HUES6 (cell line): Measurements from ENCODE around the gene STK32B.

Experiments used
- H3K27ac ChIP-seq: 2 replicates; pipeline ENCODE4 v1.7.0; 2013; ENCODE audit warnings: low read depth, mild to moderate bottlenecking, low read length, inconsistent platforms
- H3K27me3 ChIP-seq: 2 replicates; pipeline ENCODE4 v1.6.1; 2013; ENCODE audit warnings: low read length; ENCODE audit not compliant: control insufficient read depth, insufficient read depth
- H3K36me3 ChIP-seq: 2 replicates; pipeline ENCODE4 v1.6.1; 2013; ENCODE audit warnings: low read length; ENCODE audit not compliant: control insufficient read depth, insufficient read depth
- H3K4me1 ChIP-seq: 2 replicates; pipeline ENCODE4 v1.6.1; 2013; ENCODE audit warnings: low read length; ENCODE audit not compliant: control insufficient read depth, insufficient read depth
- H3K4me3 ChIP-seq: 2 replicates; pipeline ENCODE4 v1.5.1; 2013; ENCODE audit warnings: low read depth, low read length
- H3K9ac ChIP-seq: one replicate; pipeline ENCODE4 v1.6.1; 2013; ENCODE audit warnings: mild to moderate bottlenecking, low read length
- H3K9me3 ChIP-seq: 2 replicates; pipeline ENCODE4 v1.6.1; 2013; ENCODE audit warnings: low read depth, low read length; ENCODE audit not compliant: control insufficient read depth, insufficient read depth

The STK32B gene

GRCh38 chr4:5137226-5137625, 85.9 kb downstream of the STK32B start:
- H3K9me3 ChIP-seq = no peaks in the 10 kb centered on the region
- no peak overlapping the region for H3K9ac ChIP-seq
- no peaks in the 10 kb centered on the region for H3K36me3 ChIP-seq
- peaks cover 19% of the 10 kb centered on the region for H3K4me1 ChIP-seq
- H3K27ac ChIP-seq = no peak overlapping the region
- H3K27me3 ChIP-seq = no peaks in the 10 kb centered on the region
- H3K4me3 ChIP-seq = no peak overlapping the region

GRCh38 chr4:5137927-5138326, 86.6 kb downstream of the STK32B start:
- H3K4me1 ChIP-seq = peaks cover 19% of the 10 kb centered on the region
- H3K27me3 ChIP-seq = no peaks in the 10 kb centered on the region
- H3K27ac ChIP-seq = no peak overlapping the region
- no peaks in the 10 kb centered on the region for H3K36me3 ChIP-seq
- H3K4me3 ChIP-seq = no peak overlapping the region
- H3K9me3 ChIP-seq = no peaks in the 10 kb centered on the region
- H3K9ac ChIP-seq = no peak overlapping the region

- Histone ChIP-seq H3K9me3 (no peaks in the 10 kb centered on the region), H3K4me1 (peaks cover 14% of the 10 kb centered on the region), H3K36me3 (no peaks in the 10 kb centered on the region), H3K4me3 (no peak overlapping the region), H3K27ac (no peak overlapping the region), H3K9ac (no peak overlapping the region), H3K27me3 (no peaks in the 10 kb centered on the region)
Measured at GRCh38 chr4:5138389-5138788, 87.1 kb downstream of the STK32B start.

GRCh38 chr4:5139141-5139540, 87.9 kb downstream of the STK32B start:
- no peaks in the 10 kb centered on the region for H3K36me3 ChIP-seq
- H3K9ac ChIP-seq = no peak overlapping the region
- H3K9me3 ChIP-seq = no peaks in the 10 kb centered on the region
- H3K4me1 ChIP-seq = peaks cover 6% of the 10 kb centered on the region; the same call in 1 of the 2 replicates
- H3K27ac ChIP-seq = no peak overlapping the region
- no peak overlapping the region for H3K4me3 ChIP-seq
- no peaks in the 10 kb centered on the region for H3K27me3 ChIP-seq

GRCh38 chr4:5141802-5142201, 90.5 kb downstream of the STK32B start:
- no peaks in the 10 kb centered on the region for H3K9me3 ChIP-seq
- no peaks in the 10 kb centered on the region for H3K27me3 ChIP-seq
- H3K4me1 ChIP-seq = no peaks in the 10 kb centered on the region
- no peak overlapping the region for H3K27ac ChIP-seq
- H3K36me3 ChIP-seq = no peaks in the 10 kb centered on the region
- no peak overlapping the region for H3K4me3 ChIP-seq
- no peak overlapping the region for H3K9ac ChIP-seq

GRCh38 chr4:5142726-5143125, 91.4 kb downstream of the STK32B start:
- no peaks in the 10 kb centered on the region for H3K9me3 ChIP-seq
- no peaks in the 10 kb centered on the region for H3K27me3 ChIP-seq
- H3K9ac ChIP-seq = no peak overlapping the region
- H3K4me3 ChIP-seq = no peak overlapping the region
- H3K36me3 ChIP-seq = no peaks in the 10 kb centered on the region
- H3K4me1 ChIP-seq = no peaks in the 10 kb centered on the region
- no peak overlapping the region for H3K27ac ChIP-seq

GRCh38 chr4:5143306-5143861, 92.1 kb downstream of the STK32B start:
- Histone ChIP-seq H3K9ac (no peak overlapping the region), H3K9me3 (no peaks in the 10 kb centered on the region), H3K27ac (no peak overlapping the region), H3K4me1 (no peaks in the 10 kb centered on the region), H3K27me3 (no peaks in the 10 kb centered on the region), H3K4me3 (no peak overlapping the region), H3K36me3 (no peaks in the 10 kb centered on the region)

GRCh38 chr4:5143940-5144339, 92.7 kb downstream of the STK32B start:
- Histone ChIP-seq H3K27me3 (no peaks in the 10 kb centered on the region), H3K4me1 (no peaks in the 10 kb centered on the region), H3K27ac (no peak overlapping the region), H3K9me3 (no peaks in the 10 kb centered on the region), H3K4me3 (no peak overlapping the region), H3K36me3 (no peaks in the 10 kb centered on the region), H3K9ac (no peak overlapping the region)

GRCh38 chr4:5144384-5144783, 93.1 kb downstream of the STK32B start:
- Histone ChIP-seq H3K27ac (no peak overlapping the region), H3K4me3 (no peak overlapping the region), H3K9ac (no peak overlapping the region), H3K4me1 (no peaks in the 10 kb centered on the region), H3K36me3 (no peaks in the 10 kb centered on the region), H3K9me3 (no peaks in the 10 kb centered on the region), H3K27me3 (no peaks in the 10 kb centered on the region)

- Histone ChIP-seq H3K27me3 (no peaks in the 10 kb centered on the region), H3K4me3 (no peak overlapping the region), H3K36me3 (no peaks in the 10 kb centered on the region), H3K9me3 (no peaks in the 10 kb centered on the region), H3K9ac (no peak overlapping the region), H3K27ac (no peak overlapping the region), H3K4me1 (no peaks in the 10 kb centered on the region)
Measured at GRCh38 chr4:5146248-5146647, 95.0 kb downstream of the STK32B start.

GRCh38 chr4:5152521-5152920, 101.2 kb downstream of the STK32B start:
- H3K27me3 ChIP-seq = no peaks in the 10 kb centered on the region
- H3K27ac ChIP-seq = no peak overlapping the region
- no peak overlapping the region for H3K9ac ChIP-seq
- no peaks in the 10 kb centered on the region for H3K4me1 ChIP-seq
- no peak overlapping the region for H3K4me3 ChIP-seq
- H3K9me3 ChIP-seq = no peaks in the 10 kb centered on the region
- no peaks in the 10 kb centered on the region for H3K36me3 ChIP-seq

GRCh38 chr4:5156682-5157081, 105.4 kb downstream of the STK32B start:
- Histone ChIP-seq H3K9ac (no peak overlapping the region), H3K27ac (no peak overlapping the region), H3K27me3 (peaks cover 8% of the 10 kb centered on the region; the same call in 1 of the 2 replicates), H3K4me1 (peaks cover 12% of the 10 kb centered on the region; the same call in 1 of the 2 replicates), H3K36me3 (no peaks in the 10 kb centered on the region), H3K4me3 (no peak overlapping the region), H3K9me3 (no peaks in the 10 kb centered on the region)
